Activated T-cell treated with anti-CD3 and anti-CD28 coated beads for 4 hours (primary cell): ENCODE measurements around the gene TLCD1.
A peak's percentile ranks its signal among the peaks of the same experiment; 100 is the strongest.
"Not testable (repeated sequence)": the region's sequence is repeated elsewhere in the genome, so short reads cannot be mapped to it uniquely, and the experiment has no call there.

Experiments used
- DNase-seq: peaks from one replicate; pipeline ENCODE4 v3.0.0-alpha.2; 2020

TLCD1 gene

GRCh38 chr17:28726627-28727491, 826 bp upstream of the TLCD1 start:
- DNase-seq: peak; percentile 89

GRCh38 chr17:28725660-28726225, 290 bp downstream of the TLCD1 start:
- no peak for DNase-seq

DNA sequence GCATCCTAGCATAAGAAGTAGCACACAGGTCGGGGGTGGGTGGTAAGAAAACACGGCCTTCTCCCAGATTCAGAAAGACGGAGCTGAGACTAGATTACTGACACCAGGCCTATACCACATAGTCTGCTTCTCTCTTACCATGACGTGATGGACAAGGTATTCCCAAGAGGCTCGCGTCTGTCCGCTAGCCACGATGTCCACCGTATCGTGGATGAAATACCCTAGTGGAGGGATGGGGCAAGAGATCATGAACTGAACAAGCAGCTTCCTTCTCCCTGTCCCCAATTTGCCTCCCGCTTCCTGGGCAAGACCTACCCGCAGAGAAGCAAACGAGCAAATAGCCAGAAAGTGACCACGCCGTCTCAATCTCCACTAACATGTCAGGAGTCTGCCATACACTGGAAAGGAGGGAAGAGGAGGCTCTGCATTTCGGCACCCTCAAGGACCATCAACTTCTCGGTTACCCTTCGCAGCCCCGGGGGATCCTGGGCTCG, 820 bp downstream of the TLCD1 start:
- DNase-seq: no peak

- no peak for DNase-seq
Measured at GRCh38 chr17:28724500-28725165, 1.4 kb downstream of the TLCD1 start.

DNA sequence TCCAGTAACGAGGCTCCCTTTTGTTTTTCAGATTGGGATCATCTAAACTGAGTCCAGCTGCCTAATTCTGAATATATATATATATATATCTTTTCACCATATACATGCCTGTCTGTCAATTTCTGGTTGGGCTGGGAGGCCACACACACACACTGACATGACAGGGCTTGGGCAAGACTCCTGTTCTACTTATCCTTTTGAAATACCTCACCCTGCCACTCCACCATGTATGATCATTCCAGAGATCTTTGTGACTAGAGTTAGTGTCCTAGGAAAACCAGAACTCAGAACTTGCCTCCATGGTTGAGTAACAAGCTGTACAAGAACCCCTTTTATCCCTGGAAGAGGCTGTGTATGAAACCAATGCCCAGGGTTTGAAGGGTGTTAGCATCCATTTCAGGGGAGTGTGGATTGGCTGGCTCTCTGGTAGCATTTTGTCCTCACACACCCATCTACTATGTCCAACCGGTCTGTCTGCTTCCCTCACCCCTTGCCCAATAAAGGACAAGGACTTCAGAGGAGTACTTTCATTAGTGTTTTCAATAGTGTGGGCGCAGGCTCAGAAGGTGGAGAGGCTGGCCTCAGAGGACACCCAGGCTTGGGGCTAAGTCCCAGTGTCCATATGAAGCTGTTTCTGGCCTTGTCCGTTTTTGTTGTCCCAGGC, 2.1 kb downstream of the TLCD1 start:
- not testable (repeated sequence) for DNase-seq

DNA sequence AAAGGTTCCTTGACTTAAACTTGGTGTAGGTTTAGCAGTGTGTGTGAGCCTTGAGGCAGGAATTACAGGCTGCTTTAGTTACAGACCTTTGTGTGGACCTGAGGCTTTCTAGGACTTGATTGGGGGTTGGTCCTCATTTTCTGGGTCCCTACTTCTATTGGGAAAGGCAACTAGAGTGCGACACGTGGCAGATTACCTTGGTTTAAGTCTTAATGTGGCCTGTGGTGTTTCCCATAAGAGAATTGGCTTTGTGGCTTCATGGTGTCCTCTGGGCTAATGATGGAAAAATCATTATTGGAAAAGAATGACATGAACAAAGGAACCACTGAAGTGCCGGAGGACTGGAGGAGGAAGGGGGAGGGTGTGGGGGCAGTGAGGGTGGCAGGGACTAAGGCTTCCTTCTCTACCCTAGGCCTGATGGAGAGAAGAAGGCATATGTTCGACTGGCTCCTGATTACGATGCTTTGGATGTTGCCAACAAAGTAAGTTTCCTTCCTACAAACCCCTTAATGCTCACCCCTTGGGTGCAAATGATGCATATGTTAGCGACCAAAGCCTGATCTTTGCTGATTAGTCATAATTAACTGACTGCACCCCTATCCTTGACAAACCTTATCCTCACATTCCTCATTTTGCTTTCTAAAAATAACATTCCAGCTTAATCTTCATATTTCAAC, 2.7 kb downstream of the TLCD1 start:
- DNase-seq: no peak

- DNase-seq: no peak
Measured at GRCh38 chr17:28722417-28723158, 3.4 kb downstream of the TLCD1 start.

DNA sequence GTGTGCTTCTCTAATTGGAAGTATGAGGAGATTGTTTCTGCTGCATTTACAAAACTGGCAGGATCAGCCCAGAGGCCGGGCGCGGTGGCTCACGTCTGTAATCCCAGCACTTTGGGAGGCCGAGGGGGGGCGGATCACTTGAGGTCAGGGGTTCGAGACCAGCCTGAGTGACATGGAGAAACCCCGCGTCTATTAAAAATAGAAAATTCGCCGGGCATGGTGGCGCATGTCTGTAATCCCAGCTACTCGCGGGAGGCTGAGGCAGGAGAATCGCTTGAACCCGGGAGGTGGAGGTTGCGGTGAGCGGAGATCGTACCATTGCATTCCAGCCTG, 5.1 kb downstream of the TLCD1 start:
- not testable (repeated sequence) for DNase-seq

DNA sequence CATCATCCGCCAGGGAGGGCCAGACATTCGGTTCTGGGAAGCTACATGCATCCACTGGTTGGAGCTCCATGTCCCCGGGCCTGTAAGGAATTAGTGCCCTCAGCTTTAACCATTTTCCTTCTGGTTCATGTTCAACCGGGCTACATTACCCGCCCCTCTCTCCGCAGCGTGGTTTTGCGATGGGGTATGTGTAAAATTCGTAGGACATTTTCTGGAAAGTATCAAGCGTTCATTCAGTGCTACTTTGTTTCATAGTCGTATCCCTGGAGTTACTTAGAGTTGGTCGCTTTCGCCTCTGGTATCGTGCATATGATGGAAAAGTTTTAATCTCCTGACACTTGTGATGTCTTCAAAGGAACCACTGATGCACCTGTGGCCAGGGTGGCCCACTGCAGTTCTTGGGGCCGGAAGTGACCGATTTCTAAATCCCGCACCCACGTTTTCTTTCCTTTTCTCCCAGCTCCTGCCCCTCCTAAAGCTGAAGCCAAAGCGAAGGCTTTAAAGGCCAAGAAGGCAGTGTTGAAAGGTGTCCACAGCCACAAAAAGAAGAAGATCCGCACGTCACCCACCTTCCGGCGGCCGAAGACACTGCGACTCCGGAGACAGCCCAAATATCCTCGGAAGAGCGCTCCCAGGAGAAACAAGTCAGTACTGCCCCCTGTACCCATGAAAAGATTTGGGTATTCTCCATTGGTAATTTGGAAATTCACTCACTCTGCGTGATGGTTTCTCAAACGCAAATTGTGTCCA, 5.6 kb downstream of the TLCD1 start:
- no peak for DNase-seq

DNA sequence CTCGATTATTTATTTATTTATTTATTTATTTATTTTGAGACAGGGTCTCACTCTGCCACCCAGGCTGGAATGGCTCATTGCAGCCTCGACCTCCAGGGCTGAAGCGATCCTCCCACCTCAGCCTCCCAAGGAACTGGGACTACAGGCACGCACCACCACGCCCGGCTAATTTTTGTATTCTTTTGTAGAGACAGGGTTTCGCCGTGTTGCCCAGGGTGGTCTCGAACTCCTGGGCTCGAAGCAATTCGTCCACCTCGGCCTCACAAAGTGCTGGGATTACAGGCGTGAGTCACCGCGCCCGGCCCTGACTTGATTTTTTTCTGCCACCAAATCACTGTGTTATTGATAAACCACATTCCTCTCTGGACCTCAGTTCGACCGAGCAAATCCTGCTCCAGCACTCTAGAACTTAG, 7.0 kb downstream of the TLCD1 start:
- no peak for DNase-seq

GRCh38 chr17:28718333-28719020, 7.6 kb downstream of the TLCD1 start:
- DNase-seq: no peak

DNA sequence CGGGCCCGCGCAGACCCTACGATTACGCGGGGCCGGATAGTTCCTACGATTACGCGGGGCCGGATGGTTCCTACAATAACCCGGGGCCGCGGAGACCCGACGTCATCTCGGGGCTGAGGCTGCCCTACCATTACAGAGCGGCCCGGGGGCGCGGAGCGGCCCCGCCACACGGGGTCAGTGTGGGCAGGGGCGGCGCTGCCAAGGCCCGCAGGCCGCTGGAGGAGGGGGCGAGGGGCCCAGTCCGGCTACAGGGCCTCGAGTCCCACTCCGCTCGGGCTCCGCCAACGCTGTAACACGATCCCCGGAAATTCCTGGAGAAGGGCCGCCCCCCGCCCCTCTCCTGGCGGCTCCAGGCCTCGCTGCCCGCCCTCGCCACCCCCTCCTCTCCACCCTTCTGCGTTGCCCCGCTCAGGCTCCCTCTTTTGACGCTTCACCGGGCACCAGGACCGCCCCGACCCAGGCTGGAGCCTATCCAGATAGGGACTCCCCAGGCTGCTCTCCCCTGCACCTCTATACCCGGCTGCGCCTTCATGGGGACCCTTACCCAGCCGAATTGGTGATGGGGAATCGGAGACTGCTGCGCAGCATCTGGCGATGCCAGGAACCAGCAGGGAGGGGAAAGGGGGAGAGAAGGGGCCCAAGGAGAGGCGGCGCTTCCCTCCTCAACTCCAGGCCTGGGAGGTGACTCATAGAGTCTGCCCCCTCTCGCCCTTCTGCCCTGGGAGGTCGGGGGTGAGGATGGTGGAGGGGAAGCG, 8.3 kb downstream of the TLCD1 start, which contains the start of gene RAB34:
Gene RAB34 (minus strand): TSS at position 291 of the 755 bp plus-strand sequence. CDS start 602 bp downstream, outside the sequence.
- DNase-seq: no peak

DNA sequence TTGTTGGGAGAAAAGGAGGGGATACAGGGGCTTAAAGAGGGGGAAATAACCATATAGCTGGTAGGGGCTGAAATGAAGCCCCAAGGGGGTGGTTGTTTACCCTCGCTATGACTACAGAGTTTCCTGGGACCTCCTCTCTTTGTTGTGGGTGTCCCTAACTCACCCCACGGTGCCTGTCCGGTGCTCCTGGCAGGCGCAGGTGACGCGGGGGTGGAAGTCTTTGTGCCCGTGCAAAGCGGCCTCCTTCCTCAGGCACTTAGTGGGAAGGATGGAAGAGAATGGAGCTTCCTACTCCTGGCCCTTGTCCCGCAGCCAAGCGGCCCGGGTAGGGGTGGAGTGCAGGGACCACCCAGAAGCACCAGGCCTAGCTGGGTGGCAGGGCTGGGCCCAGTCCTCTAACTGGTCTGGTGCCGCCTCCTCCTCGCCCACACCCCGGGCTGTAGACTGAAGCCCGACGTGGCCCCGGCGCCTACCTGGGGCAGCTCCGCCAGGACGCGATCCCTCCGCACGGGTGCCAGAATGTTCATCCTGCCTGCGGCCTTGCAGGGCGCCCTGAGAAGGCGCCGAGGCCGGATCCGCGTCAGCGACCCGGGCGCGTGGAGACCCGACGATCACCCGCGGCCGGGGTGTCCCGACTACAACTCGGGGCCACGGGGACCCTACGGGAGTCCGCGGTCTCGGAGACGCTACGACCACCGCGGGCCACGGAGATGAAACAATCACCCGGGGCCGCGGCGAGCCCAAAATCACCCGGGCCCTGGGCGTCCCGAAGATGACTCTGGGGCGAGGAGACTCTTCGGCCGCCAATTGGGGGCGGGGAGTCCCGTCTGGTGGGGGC, 9.1 kb downstream of the TLCD1 start:
- no peak for DNase-seq

- no peak for DNase-seq
Measured at GRCh38 chr17:28715217-28715616, 10.8 kb downstream of the TLCD1 start.

- no peak for DNase-seq
Measured at GRCh38 chr17:28714281-28714680, 11.8 kb downstream of the TLCD1 start.

GRCh38 chr17:28712705-28713415, 13.2 kb downstream of the TLCD1 start:
- DNase-seq: no peak

- DNase-seq: peak; percentile 42
Measured at GRCh38 chr17:28712032-28712704, 13.9 kb downstream of the TLCD1 start.

DNA sequence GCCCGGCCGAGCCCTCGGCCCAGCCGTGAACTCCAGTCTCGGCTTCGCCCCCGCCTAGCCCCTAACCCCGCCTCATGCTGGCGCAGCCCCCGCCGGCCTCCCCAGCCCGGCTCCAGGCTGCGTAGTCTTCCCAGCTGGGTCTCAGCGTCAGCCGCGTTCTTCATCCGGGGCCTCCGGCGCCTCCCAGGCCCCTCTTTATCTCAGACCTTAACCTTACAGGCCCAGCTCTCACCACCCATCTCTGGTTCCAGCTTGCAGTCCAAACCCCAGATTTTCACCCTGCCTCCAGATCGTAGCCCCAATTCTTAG, 14.4 kb downstream of the TLCD1 start, which contains the start of gene PROCA1:
Gene PROCA1 (minus strand): TSS at position 166 of the 309 bp plus-strand sequence. CDS start 228 bp downstream, outside the sequence.
- DNase-seq: no peak
